Peyer's patch (tissue), 4 donors: Measurements from ENCODE around the gene STAT5B.

Experiments
- POLR2A ChIP-seq, 2 donors: fragments of 450-650 bp; IDR thresholded peaks; one replicate each; pipeline ENCODE4 v1.5.1; 2017; ENCODE audit warnings: antibody characterized with exemption in 2 of 2, mild to moderate bottlenecking in 2 of 2, moderate library complexity in 2 of 2
- TF ChIP-seq, protein P1 (sequence below), 6 experiments: fragments of 450-650 bp in 4 of 6; fragments of 200-600 bp in 2 of 6; sonication (generic) in 1 of 6; IDR thresholded peaks; one replicate each; pipeline ENCODE4 v1.5.1; 2017 to 2019; ENCODE audit warnings: antibody characterized with exemption in 6 of 6, mild to moderate bottlenecking in 3 of 6, moderate library complexity in 1 of 6

DNA sequence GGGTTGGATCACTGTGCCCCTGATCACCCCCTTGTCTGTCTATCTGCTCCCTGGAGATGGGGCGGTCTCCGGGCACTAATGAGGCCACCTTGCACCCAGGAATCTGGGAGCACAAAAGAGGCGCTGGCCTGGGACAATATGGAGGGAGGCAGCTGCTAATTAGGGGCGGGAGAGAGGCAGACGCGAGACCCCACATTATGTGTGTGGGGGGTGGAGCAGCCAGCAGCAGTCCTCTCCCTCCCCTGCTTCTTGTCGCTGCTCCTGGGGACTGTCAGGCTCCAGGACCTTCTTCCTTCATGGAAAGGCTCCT lies 90.6 kb downstream of the STAT5B start:
- TF ChIP-seq, protein P1, sequence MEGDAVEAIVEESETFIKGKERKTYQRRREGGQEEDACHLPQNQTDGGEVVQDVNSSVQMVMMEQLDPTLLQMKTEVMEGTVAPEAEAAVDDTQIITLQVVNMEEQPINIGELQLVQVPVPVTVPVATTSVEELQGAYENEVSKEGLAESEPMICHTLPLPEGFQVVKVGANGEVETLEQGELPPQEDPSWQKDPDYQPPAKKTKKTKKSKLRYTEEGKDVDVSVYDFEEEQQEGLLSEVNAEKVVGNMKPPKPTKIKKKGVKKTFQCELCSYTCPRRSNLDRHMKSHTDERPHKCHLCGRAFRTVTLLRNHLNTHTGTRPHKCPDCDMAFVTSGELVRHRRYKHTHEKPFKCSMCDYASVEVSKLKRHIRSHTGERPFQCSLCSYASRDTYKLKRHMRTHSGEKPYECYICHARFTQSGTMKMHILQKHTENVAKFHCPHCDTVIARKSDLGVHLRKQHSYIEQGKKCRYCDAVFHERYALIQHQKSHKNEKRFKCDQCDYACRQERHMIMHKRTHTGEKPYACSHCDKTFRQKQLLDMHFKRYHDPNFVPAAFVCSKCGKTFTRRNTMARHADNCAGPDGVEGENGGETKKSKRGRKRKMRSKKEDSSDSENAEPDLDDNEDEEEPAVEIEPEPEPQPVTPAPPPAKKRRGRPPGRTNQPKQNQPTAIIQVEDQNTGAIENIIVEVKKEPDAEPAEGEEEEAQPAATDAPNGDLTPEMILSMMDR (IDR thresholded peaks at IDR 0.05) = no peak
- TF ChIP-seq POLR2A (IDR thresholded peaks at IDR 0.05) = no peak
